Fibroblast of the aortic adventitia (primary cell): ENCODE measurements around the gene CHD5. TPM values are rescaled to one million over a fixed set of nuclear protein-coding genes. Genes with fewer than 3 reads are reported as not detected.

ENCODE experiments used
- DNase-seq: peaks from one replicate; pipeline ENCODE4 v3.0.0-alpha.2; 2010; ENCODE audit warnings: low read depth
- H3K4me3 ChIP-seq: 2 replicates; pipeline ENCODE4 v1.5.1; 2011; ENCODE audit warnings: low read depth, mild to moderate bottlenecking, control low read depth, low read length, moderate library complexity
- CTCF ChIP-seq: IDR thresholded peaks from 2 replicates; pipeline ENCODE4 v1.5.1; 2011; ENCODE audit warnings: mild to moderate bottlenecking, low read length, control low read depth, inconsistent platforms; ENCODE audit not compliant: insufficient read depth
- total RNA-seq: library from RNA; depleted of rRNA; stranded (reverse); fragments of >200 nt; gene quantifications from 2 replicates; pipeline ENCODE4 v1.2.3, GENCODE V29; 2012; ENCODE audit warnings: low replicate concordance

Gene CHD5
- total RNA-seq, 1 donor: 0.09 TPM

GRCh38 chr1:6172549-6172948, 7.6 kb downstream of the CHD5 start:
- no peak for TF ChIP-seq CTCF
- no peak for DNase-seq

DNA sequence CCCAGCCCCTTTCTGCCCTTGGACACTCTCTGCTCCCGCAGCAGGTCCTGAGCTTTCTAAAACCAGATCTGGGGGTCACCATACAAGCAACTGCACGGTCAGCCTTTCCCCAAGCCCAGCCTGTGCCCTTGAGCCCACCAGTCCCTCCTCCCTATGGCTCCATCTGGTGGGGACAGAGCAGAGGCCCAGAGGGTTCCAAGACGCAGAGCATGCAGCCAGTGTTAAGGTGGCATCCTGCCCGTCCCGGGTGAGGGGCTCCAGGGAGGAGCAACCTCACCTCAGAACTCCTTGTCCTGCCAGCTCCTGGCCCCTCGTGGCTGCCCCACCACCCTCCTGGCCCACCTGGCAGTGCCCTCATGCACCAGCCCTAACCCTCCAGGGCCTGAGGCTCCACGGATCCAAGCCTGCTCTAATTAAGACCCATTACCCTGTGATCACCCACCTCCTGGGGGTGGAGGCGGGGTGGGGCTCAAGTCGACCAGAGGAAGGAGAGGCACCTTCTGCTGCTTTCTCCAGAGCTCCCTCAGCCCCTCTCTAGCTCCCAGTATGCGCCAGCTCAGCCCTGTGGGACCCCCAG, 8.5 kb downstream of the CHD5 start:
- H3K4me3 ChIP-seq: no peak overlapping the region
- TF ChIP-seq CTCF: peak; percentile 31
- no peak for DNase-seq

More at GRCh38 chr1:6172549-6172948, 7.6 kb downstream of the CHD5 start:
- H3K4me3 ChIP-seq: no peak overlapping the region

DNA sequence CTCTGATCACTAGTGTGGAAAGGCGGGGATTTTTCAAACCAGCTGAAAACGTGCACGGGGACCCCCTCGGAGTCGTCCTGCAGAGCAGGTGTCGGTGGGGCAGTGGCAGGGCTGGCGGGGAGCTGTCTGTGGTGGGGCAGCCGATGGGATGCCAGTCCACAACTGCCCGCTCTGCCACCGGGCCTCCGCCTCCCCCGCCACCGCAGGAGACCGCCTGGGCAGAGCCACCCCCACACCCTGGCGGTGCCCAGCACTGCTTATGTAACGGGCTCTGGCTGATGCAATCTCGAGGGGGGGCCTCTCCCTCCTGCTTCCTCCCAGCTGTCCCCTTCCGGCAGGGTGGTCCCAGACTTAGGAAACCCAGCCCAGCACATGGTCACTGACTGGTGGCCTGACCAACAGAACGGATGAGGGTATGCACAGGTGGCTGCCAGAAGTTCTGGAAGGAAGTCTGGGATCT, 9.3 kb downstream of the CHD5 start:
- no peak for DNase-seq
- TF ChIP-seq CTCF: no peak
- no peak overlapping the region for H3K4me3 ChIP-seq

- DNase-seq: no peak
- no peak for TF ChIP-seq CTCF
These were observed 9.9 kb downstream of the CHD5 start for GRCh38 chr1:6170116-6170741.

GRCh38 chr1:6168947-6169586, 11.1 kb downstream of the CHD5 start:
- DNase-seq: no peak
- no peak overlapping the region for H3K4me3 ChIP-seq
- TF ChIP-seq CTCF: no peak

More at GRCh38 chr1:6170116-6170741, 9.9 kb downstream of the CHD5 start:
- no peak overlapping the region for H3K4me3 ChIP-seq

DNA sequence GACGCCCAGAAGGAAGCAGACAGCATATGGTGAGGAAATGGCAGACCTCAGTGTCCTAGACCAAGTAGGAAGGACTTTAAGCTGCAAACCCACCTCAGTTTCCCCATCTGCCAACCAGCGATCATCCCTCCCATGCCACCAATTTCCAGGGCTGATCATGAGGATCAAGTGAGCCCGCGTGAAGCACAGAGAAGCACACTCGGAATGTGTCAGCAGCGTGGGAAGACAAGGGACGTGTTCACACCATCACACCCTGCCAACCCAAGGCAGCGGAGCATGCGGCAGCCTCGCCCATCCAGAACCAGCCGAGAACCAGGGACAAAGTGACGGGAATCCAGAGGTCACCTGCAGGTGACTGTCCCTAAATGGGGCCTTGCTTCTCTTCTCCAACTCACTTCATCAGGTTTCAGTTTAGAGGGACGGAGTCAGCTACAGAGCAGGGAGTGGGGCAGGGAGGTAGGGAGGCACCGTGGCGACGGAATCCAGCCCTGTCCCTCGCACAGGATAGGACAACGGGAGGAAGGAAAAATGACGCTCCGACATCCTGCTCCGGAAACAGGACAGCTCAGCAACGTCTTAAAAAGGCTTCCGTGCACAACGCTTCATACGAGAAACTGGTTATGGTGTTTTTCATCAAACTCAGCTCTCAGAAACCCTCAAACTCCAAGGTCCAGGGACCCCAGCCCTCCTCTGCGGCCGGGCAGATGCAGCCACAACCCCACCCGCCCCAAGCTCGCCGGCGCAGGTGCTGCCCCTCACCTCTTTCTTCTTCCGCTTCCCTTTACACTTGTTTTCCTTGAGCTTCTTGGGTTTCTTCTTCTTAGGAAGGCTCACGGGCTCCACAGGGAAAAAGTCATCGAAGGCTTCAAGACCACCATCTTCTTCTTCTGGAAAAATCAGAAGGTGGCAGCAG, 12.5 kb downstream of the CHD5 start:
- TF ChIP-seq CTCF: no peak
- H3K4me3 ChIP-seq: no peak overlapping the region
- DNase-seq: no peak
